ENCODE measurements around the gene PECR.

PECR gene

GRCh38 chr2:216107760-216108159 is 26.2 kb upstream of the PECR start:
- Histone ChIP-seq H3K4me3 (ENCODE audit: low read depth, low read length) (no peak overlapping the region), H3K27ac (ENCODE audit: extremely low read depth, low read depth, low read length) (no peak overlapping the region), H3K4me1 (ENCODE audit: control insufficient read depth, insufficient read depth, low read length) (no peaks in the 10 kb centered on the region), H3K9me3 (ENCODE audit: control insufficient read depth, insufficient read depth, low read depth, low read length) (no peaks in the 10 kb centered on the region), H3K36me3 (ENCODE audit: control insufficient read depth in 2 of 2, insufficient read depth in 1 of 2, low read length in 2 of 2) (peaks cover 9 to 26% of the 10 kb centered on the region in 2 experiments)
- CTCF ChIA-PET = no interaction called here
- POLR2A ChIA-PET = interaction anchor here (3.8 kb wide), 1 partner anchor 26 kb away, joined by 18 read pairs; the partner anchor contains the start of genes PECR and TMEM169
- TF ChIP-seq ZNF148 (tag by site-specific recombination; IDR thresholded peaks at IDR 0.05; ENCODE audit: borderline replicate concordance) (no peak), ZNF335 (tag by site-specific recombination; conservative IDR thresholded peaks at IDR 0.05) (peak; percentile 20; the same call in 1 of the 2 replicates)

GRCh38 chr2:216107320-216107719 is 25.7 kb upstream of the PECR start:
- H3K4me3 ChIP-seq (ENCODE audit: low read depth, low read length) = no peak overlapping the region
- ChIA-PET POLR2A (interaction anchor here (0.7 kb wide), 1 partner anchor 59 kb away, joined by 7 read pairs; no protein-coding TSS in a partner anchor), CTCF (no interaction called here)
- no peaks in the 10 kb centered on the region for H3K4me1 ChIP-seq (ENCODE audit: control insufficient read depth, insufficient read depth, low read length)
- peaks cover 9 to 22% of the 10 kb centered on the region in 2 experiments for H3K36me3 ChIP-seq (ENCODE audit: control insufficient read depth in 2 of 2, insufficient read depth in 1 of 2, low read length in 2 of 2)
- no peak overlapping the region for H3K27ac ChIP-seq (ENCODE audit: extremely low read depth, low read depth, low read length)
- no peaks in the 10 kb centered on the region for H3K9me3 ChIP-seq (ENCODE audit: control insufficient read depth, insufficient read depth, low read depth, low read length)
- TF ChIP-seq MZF1 (tag by site-specific recombination; IDR thresholded peaks at IDR 0.05; ENCODE audit: borderline replicate concordance) (no peak), SCRT1 (tag by site-specific recombination; IDR thresholded peaks at IDR 0.05; ENCODE audit: borderline replicate concordance) (no peak), ZNF621 (tag by site-specific recombination; IDR thresholded peaks at IDR 0.05) (no peak), ZNF560 (tag by site-specific recombination; IDR thresholded peaks at IDR 0.05; ENCODE audit: borderline replicate concordance) (no peak), ZNF48 (tag by site-specific recombination; IDR thresholded peaks at IDR 0.05) (no peak), ZNF335 (tag by site-specific recombination; conservative IDR thresholded peaks at IDR 0.05) (no peak)

GRCh38 chr2:216104691-216105090 is 23.1 kb upstream of the PECR start:
- Histone ChIP-seq H3K4me3 (ENCODE audit: low read depth, low read length) (no peak overlapping the region), H3K27ac (ENCODE audit: extremely low read depth, low read depth, low read length) (no peak overlapping the region), H3K4me1 (ENCODE audit: control insufficient read depth, insufficient read depth, low read length) (no peaks in the 10 kb centered on the region), H3K9me3 (ENCODE audit: control insufficient read depth, insufficient read depth, low read depth, low read length) (no peaks in the 10 kb centered on the region), H3K36me3 (ENCODE audit: control insufficient read depth in 2 of 2, insufficient read depth in 1 of 2, low read length in 2 of 2) (no peaks in the 10 kb centered on the region)
- ChIA-PET CTCF (interaction anchor here (0.7 kb wide), 1 partner anchor 10 kb away, joined by 4 read pairs; no protein-coding TSS in a partner anchor), POLR2A (interaction anchor here (1.7 kb wide), 1 partner anchor 9 kb away, joined by 4 read pairs; no protein-coding TSS in a partner anchor)
- TF ChIP-seq SALL2 (tag by site-specific recombination; IDR thresholded peaks at IDR 0.05; ENCODE audit: borderline replicate concordance) = no peak
- TF ChIP-seq ZNF571 (tag by site-specific recombination; IDR thresholded peaks at IDR 0.05) = no peak
- TF ChIP-seq ZNF266 (tag by site-specific recombination; IDR thresholded peaks at IDR 0.05; ENCODE audit: low read depth) = no peak
- TF ChIP-seq ZNF280C (tag by site-specific recombination; IDR thresholded peaks at IDR 0.05) = no peak
- TF ChIP-seq BCL11A (tag by site-specific recombination; IDR thresholded peaks at IDR 0.05; ENCODE audit: low read depth) = no peak
- no peak for TF ChIP-seq ZNF350 (tag by site-specific recombination; IDR thresholded peaks at IDR 0.05)
- TF ChIP-seq HOXD13 (CRISPR knock-in tag; IDR thresholded peaks at IDR 0.05; ENCODE audit: borderline replicate concordance) = no peak
- no peak for TF ChIP-seq ZNF514 (tag by site-specific recombination; IDR thresholded peaks at IDR 0.05)
- no peak for TF ChIP-seq ZNF776 (tag by site-specific recombination; IDR thresholded peaks at IDR 0.05; ENCODE audit: borderline replicate concordance)
- TF ChIP-seq ZNF335 (tag by site-specific recombination; conservative IDR thresholded peaks at IDR 0.05) = no peak
- no peak for TF ChIP-seq OSR2 (tag by site-specific recombination; IDR thresholded peaks at IDR 0.05)
- no peak for TF ChIP-seq ZNF398 (tag by site-specific recombination; IDR thresholded peaks at IDR 0.05)
- no peak for TF ChIP-seq ZNF621 (tag by site-specific recombination; IDR thresholded peaks at IDR 0.05)
